Loucy (cell line): ENCODE measurements around the gene ADORA1.

Experiments
- H2AFZ ChIP-seq: fragments of 200-600 bp; sonication (generic); 2 replicates; pipeline ENCODE4 v1.6.0; 2016; ENCODE audit warnings: antibody characterized with exemption, mild to moderate bottlenecking, low read length, moderate library complexity
- H3F3A ChIP-seq: fragments of 200-600 bp; 2 replicates; pipeline ENCODE4 v1.6.0; 2016; ENCODE audit warnings: antibody characterized with exemption, low read depth, mild to moderate bottlenecking
- H3K27me3 ChIP-seq: fragments of 200-600 bp; sonication (generic); 2 replicates; pipeline ENCODE4 v1.6.1; 2014; ENCODE audit warnings: low read length, mild to moderate bottlenecking; ENCODE audit not compliant: insufficient read depth, poor library complexity, severe bottlenecking
- H3K36me3 ChIP-seq: fragments of 200-600 bp; sonication (generic); 2 replicates; pipeline ENCODE4 v1.6.1; 2016; ENCODE audit warnings: low read length; ENCODE audit not compliant: insufficient read depth
- H3K4me1 ChIP-seq: fragments of 200-600 bp; sonication (generic); 2 replicates; pipeline ENCODE4 v1.5.1; 2014; ENCODE audit warnings: low read length, mild to moderate bottlenecking; ENCODE audit not compliant: insufficient read depth, poor library complexity, severe bottlenecking
- H3K4me2 ChIP-seq: fragments of 200-600 bp; sonication (generic); 2 replicates; pipeline ENCODE4 v1.6.0; 2014; ENCODE audit warnings: antibody characterized with exemption, low read length, low read depth, mild to moderate bottlenecking; ENCODE audit not compliant: poor library complexity, severe bottlenecking
- H3K4me3 ChIP-seq: fragments of 200-600 bp; sonication (generic); 2 replicates; pipeline ENCODE4 v1.5.1; 2014; ENCODE audit warnings: low read length, mild to moderate bottlenecking, mixed read lengths; ENCODE audit not compliant: poor library complexity, severe bottlenecking
- H3K79me2 ChIP-seq: fragments of 200-600 bp; sonication (generic); 2 replicates; pipeline ENCODE4 v1.6.1; 2014; ENCODE audit warnings: low read length; ENCODE audit not compliant: insufficient read depth
- H3K9ac ChIP-seq: fragments of 200-600 bp; sonication (generic); 2 replicates; pipeline ENCODE4 v1.6.0; 2014; ENCODE audit warnings: mild to moderate bottlenecking, low read depth, low read length, moderate library complexity; ENCODE audit not compliant: poor library complexity, severe bottlenecking
- H3K9me2 ChIP-seq: fragments of 200-600 bp; sonication (generic); replicated peaks from 2 replicates; pipeline ENCODE4 v1.6.1; 2016; ENCODE audit warnings: low read depth, low read length, mixed read lengths
- H3K9me3 ChIP-seq: fragments of 200-600 bp; sonication (generic); 2 replicates; pipeline ENCODE4 v1.6.1; 2014; ENCODE audit warnings: mild to moderate bottlenecking, antibody characterized with exemption, low read length, low read depth; ENCODE audit not compliant: insufficient read depth
- H4K20me1 ChIP-seq: fragments of 200-600 bp; sonication (generic); 2 replicates; pipeline ENCODE4 v1.6.0; 2014; ENCODE audit warnings: antibody characterized with exemption, low read length, mild to moderate bottlenecking; ENCODE audit not compliant: insufficient read depth, poor library complexity, severe bottlenecking
- EZH2phosphoT487 ChIP-seq: fragments of 200-600 bp; IDR thresholded peaks from 2 replicates; pipeline ENCODE4 v1.6.1; 2018; ENCODE audit warnings: antibody characterized with exemption, mild to moderate bottlenecking, moderate library complexity, borderline replicate concordance
- TF ChIP-seq, protein P1 (sequence below): fragments of 200-600 bp; sonication (generic); conservative IDR thresholded peaks from 2 replicates; pipeline ENCODE4 v1.5.1; 2014; ENCODE audit warnings: mild to moderate bottlenecking, antibody characterized with exemption, low read length

Gene ADORA1

DNA sequence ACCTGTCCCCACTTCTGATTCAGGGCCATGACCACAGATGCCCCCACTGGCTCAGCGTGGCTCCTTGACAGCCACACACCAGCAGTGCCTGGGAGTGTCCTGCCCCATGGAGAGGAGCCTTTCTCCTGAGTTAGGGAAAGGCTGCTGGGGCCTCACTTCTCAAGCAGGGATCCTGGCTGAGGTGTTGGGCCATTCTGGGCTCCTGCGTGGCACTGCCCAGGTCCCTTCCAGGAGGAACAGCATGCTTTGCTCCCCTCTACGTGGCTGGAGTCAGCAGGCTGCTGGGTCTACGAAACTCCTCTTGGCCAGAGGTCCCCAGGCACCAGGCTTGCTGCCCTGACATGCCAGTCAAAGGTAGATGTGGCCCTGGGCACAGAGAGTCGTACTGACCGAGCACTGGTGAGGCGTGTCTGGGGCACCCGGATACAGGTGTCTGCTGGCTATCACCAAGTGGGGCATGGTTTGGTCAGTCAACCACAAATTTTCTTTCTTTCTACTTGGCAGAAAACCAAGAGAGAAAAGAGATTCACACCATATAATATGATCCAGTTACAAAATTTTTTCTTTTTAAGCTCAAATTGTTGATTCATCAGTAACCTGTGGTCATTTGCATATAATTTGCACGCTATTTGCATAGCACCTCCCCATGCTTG is 4.1 kb downstream of the ADORA1 start:
- Histone ChIP-seq H3K9me3 (no peaks in the 10 kb centered on the region), H3K4me3 (no peak overlapping the region), H3K9ac (no peak overlapping the region), H3K79me2 (no peaks in the 10 kb centered on the region), H2AFZ (no peak overlapping the region), H4K20me1 (no peaks in the 10 kb centered on the region), H3F3A (no peaks in the 10 kb centered on the region), H3K9me2 (no peaks in the 10 kb centered on the region), H3K36me3 (no peaks in the 10 kb centered on the region), H3K27me3 (no peaks in the 10 kb centered on the region), H3K4me1 (peaks cover 25% of the 10 kb centered on the region), H3K4me2 (no peak overlapping the region)
- TF ChIP-seq, protein P1, sequence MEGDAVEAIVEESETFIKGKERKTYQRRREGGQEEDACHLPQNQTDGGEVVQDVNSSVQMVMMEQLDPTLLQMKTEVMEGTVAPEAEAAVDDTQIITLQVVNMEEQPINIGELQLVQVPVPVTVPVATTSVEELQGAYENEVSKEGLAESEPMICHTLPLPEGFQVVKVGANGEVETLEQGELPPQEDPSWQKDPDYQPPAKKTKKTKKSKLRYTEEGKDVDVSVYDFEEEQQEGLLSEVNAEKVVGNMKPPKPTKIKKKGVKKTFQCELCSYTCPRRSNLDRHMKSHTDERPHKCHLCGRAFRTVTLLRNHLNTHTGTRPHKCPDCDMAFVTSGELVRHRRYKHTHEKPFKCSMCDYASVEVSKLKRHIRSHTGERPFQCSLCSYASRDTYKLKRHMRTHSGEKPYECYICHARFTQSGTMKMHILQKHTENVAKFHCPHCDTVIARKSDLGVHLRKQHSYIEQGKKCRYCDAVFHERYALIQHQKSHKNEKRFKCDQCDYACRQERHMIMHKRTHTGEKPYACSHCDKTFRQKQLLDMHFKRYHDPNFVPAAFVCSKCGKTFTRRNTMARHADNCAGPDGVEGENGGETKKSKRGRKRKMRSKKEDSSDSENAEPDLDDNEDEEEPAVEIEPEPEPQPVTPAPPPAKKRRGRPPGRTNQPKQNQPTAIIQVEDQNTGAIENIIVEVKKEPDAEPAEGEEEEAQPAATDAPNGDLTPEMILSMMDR: no peak
- TF ChIP-seq EZH2phosphoT487: no peak

DNA sequence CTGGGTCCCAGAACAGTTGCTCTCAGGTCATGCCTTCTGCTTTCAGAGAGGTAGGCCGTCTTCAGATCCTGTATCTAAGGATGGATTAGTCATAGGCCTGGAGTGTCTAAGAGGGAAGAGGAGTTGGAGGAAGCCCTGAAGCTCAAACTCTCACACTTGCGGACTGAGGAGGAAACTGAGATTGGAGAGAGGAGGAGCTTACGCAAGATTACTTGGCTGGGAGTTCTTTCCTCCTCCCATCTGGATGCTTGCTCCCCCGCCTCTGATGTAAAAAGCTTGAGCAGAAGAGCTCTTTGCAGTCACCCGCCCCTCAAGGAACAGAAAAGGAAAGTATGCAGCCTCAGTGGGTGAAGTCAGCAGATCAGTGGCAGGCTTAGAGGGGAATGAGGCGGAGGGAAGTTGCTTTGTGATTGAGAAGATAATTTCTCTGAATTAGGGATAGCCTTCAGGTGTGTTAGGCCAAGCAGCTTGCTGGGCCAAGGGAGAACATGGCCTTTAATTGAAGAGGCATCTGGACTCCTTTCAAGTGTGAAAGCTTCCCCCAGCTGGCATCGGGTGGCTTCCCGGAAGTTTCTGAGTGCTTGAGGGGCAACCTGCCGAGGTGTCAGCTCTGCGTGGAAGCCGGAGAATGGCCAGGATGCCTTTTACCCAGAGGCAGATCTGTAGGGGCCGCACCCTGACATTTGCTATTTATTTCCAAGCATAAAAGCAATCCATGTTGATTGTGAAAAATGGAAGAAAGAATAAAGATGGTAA is 6.6 kb downstream of the ADORA1 start:
- TF ChIP-seq EZH2phosphoT487: no peak

DNA sequence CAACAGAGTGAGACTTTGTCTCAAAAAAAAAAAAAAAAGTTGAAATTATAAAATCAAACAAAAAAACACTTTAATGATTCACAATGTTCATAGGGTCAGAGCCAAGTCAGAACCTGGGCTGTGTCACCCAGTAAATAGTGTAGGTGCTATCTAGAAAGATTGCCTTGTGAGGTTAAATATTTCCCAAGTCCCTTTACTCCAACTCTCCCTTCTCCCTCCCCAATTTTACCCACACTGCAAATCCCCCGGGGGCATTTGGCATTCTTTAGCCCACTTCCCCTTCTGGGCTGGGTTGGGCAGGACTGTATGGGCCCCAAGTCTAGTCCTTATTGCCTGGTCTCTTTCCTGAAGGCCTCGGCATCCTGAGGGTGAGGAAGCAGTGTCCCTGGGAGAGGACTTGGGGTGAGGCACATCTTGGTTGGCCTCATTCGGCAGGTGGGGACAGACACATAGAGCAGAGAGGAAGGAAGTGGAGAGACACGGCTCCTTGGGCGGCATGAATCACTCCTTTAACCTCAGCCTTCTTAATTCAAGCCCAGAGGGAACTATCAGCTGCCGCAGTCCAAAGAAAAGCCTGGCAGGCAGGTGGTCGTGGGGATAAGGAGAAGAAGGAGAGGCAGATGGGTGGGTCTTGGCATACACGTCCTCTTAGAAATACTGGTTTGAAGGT is 8.2 kb downstream of the ADORA1 start:
- no peaks in the 10 kb centered on the region for H3K9me2 ChIP-seq
- H3K27me3 ChIP-seq: no peaks in the 10 kb centered on the region
- no peak for TF ChIP-seq EZH2phosphoT487
- TF ChIP-seq, protein P1: no peak
- H3K4me3 ChIP-seq: peak overlapping the region; percentile 30
- H3F3A ChIP-seq: no peaks in the 10 kb centered on the region
- peak overlapping the region; percentile 74; the same call in 1 of the 2 replicates for H2AFZ ChIP-seq
- H3K4me2 ChIP-seq: peak overlapping the region; percentile 64
- no peaks in the 10 kb centered on the region for H3K36me3 ChIP-seq
- peaks cover 14% of the 10 kb centered on the region for H3K4me1 ChIP-seq
- no peaks in the 10 kb centered on the region for H3K79me2 ChIP-seq
- H4K20me1 ChIP-seq: no peaks in the 10 kb centered on the region
- peak overlapping the region; percentile 3 for H3K9ac ChIP-seq
- no peaks in the 10 kb centered on the region for H3K9me3 ChIP-seq

More for the DNA sequence above, 6.6 kb downstream of the ADORA1 start:
- Histone ChIP-seq H3K4me1 (peaks cover 14% of the 10 kb centered on the region), H2AFZ (no peak overlapping the region), H3K79me2 (no peaks in the 10 kb centered on the region), H3K9me2 (no peaks in the 10 kb centered on the region), H3F3A (no peaks in the 10 kb centered on the region), H3K27me3 (no peaks in the 10 kb centered on the region), H3K4me3 (no peak overlapping the region), H3K9ac (no peak overlapping the region), H3K4me2 (no peak overlapping the region), H4K20me1 (no peaks in the 10 kb centered on the region), H3K36me3 (no peaks in the 10 kb centered on the region), H3K9me3 (no peaks in the 10 kb centered on the region)
